ENCODE results near the gene ABRAXAS1.
A peak's percentile ranks its signal among the peaks of the same experiment; 100 is the strongest.
"Not testable (repeated sequence)": the region's sequence is repeated elsewhere in the genome, so short reads cannot be mapped to it uniquely, and the experiment has no call there.

Gene ABRAXAS1

GRCh38 chr4:83484500-83485461 lies at the start of gene ABRAXAS1:
Gene ABRAXAS1, minus strand, starts transcription at chr4:83485100. Its CDS starts 28 bp downstream, at chr4:83485072.
- FAIRE-seq, result no peak

GRCh38 chr4:83527671-83528070 lies 42.8 kb upstream of the ABRAXAS1 start:
- no peak for FAIRE-seq

GRCh38 chr4:83522239-83522638 lies 37.3 kb upstream of the ABRAXAS1 start:
- no peak for FAIRE-seq

GRCh38 chr4:83516042-83516772 lies 31.3 kb upstream of the ABRAXAS1 start:
- no peak for FAIRE-seq

- FAIRE-seq, result no peak
These were observed 25.5 kb upstream of the ABRAXAS1 start for GRCh38 chr4:83510442-83510841.

GRCh38 chr4:83509156-83509585 lies 24.3 kb upstream of the ABRAXAS1 start:
- FAIRE-seq, result not testable (repeated sequence)

GRCh38 chr4:83504996-83505395 lies 20.1 kb upstream of the ABRAXAS1 start:
- FAIRE-seq, result no peak

- FAIRE-seq, result no peak
These were observed 19.6 kb upstream of the ABRAXAS1 start for GRCh38 chr4:83504503-83504902.

- FAIRE-seq, result no peak
These were observed 19.1 kb upstream of the ABRAXAS1 start for GRCh38 chr4:83503974-83504373.

GRCh38 chr4:83501671-83502070 lies 16.8 kb upstream of the ABRAXAS1 start:
- FAIRE-seq, result not testable (repeated sequence)

- FAIRE-seq, result no peak
These were observed 13.3 kb upstream of the ABRAXAS1 start for GRCh38 chr4:83498187-83498586.

- FAIRE-seq, result not testable (repeated sequence)
These were observed 11.4 kb upstream of the ABRAXAS1 start for GRCh38 chr4:83496085-83496917.

GRCh38 chr4:83490876-83491450 lies 6.1 kb upstream of the ABRAXAS1 start:
- FAIRE-seq, result peak; percentile 54

GRCh38 chr4:83489711-83490326 lies 4.9 kb upstream of the ABRAXAS1 start:
- FAIRE-seq, result no peak

- no peak for FAIRE-seq
These were observed 1.7 kb upstream of the ABRAXAS1 start for GRCh38 chr4:83486457-83487129.

- FAIRE-seq, result no peak
These were observed 10.9 kb downstream of the ABRAXAS1 start for GRCh38 chr4:83473966-83474365.

- no peak for FAIRE-seq
These were observed 11.5 kb downstream of the ABRAXAS1 start for GRCh38 chr4:83473423-83473822.

- no peak for FAIRE-seq
These were observed 28.8 kb downstream of the ABRAXAS1 start for GRCh38 chr4:83456184-83456501.

GRCh38 chr4:83455281-83456183 lies 29.4 kb downstream of the ABRAXAS1 start, which contains the start of the genes HELQ and MRPS18C:
Gene HELQ, minus strand, starts transcription at chr4:83455823. Its CDS starts 130 bp downstream, at chr4:83455693.
Gene MRPS18C, plus strand, starts transcription at chr4:83456058. Its CDS starts 20 bp downstream, at chr4:83456078.
- FAIRE-seq, result peak; percentile 34

GRCh38 chr4:83454686-83455085 lies 30.2 kb downstream of the ABRAXAS1 start:
- FAIRE-seq, result no peak

Data from TTC549 (cell line).